Endothelial cell (in vitro differentiated cells): ENCODE measurements around the gene PXDN. TPM values are rescaled to one million over a fixed set of nuclear protein-coding genes. Genes with fewer than 3 reads are reported as not detected.
A peak's percentile ranks its signal among the peaks of the same experiment; 100 is the strongest.

Experiments
- DNase-seq: peaks from one replicate; pipeline ENCODE4 v3.0.0; 2021; ENCODE audit warnings: low spot score
- H3K27ac Mint-ChIP-seq: one replicate; pipeline ENCODE4 v1.8.0; 2021; ENCODE audit warnings: mixed read lengths, inconsistent platforms; ENCODE audit not compliant: unreplicated experiment
- H3K27me3 Mint-ChIP-seq: one replicate; pipeline ENCODE4 v1.8.0; 2021; ENCODE audit warnings: mild to moderate bottlenecking, moderate library complexity, mixed read lengths, inconsistent platforms; ENCODE audit not compliant: unreplicated experiment
- H3K36me3 Mint-ChIP-seq: one replicate; pipeline ENCODE4 v1.8.0; 2021; ENCODE audit warnings: mild to moderate bottlenecking, low read depth, mixed read lengths, inconsistent platforms; ENCODE audit not compliant: unreplicated experiment
- H3K4me1 Mint-ChIP-seq: one replicate; pipeline ENCODE4 v1.8.0; 2021; ENCODE audit warnings: mild to moderate bottlenecking, mixed read lengths, inconsistent platforms; ENCODE audit not compliant: unreplicated experiment
- H3K4me3 Mint-ChIP-seq: one replicate; pipeline ENCODE4 v1.8.0; 2021; ENCODE audit warnings: mild to moderate bottlenecking, mixed read lengths, inconsistent platforms; ENCODE audit not compliant: unreplicated experiment
- H3K9me3 Mint-ChIP-seq: one replicate; pipeline ENCODE4 v1.8.0; 2021; ENCODE audit warnings: mixed read lengths, inconsistent platforms; ENCODE audit not compliant: unreplicated experiment
- CTCF ChIP-seq: fragments of 200-600 bp; sonication (generic); IDR thresholded peaks from one replicate; pipeline ENCODE4 v1.5.0; 2021; ENCODE audit warnings: antibody characterized with exemption; ENCODE audit not compliant: unreplicated experiment
- total RNA-seq: library from RNA; stranded (reverse); fragmentation: NEBNext Ultra II Directional; extraction: Animal tissue kit (Norgen Biotek cat#: 25700); gene quantifications from one replicate; pipeline ENCODE4 v1.2.1, GENCODE V29; 2021; ENCODE audit not compliant: unreplicated experiment

PXDN gene
- total RNA-seq, 1 donor from 2014 or later, result 521 TPM

- Mint-ChIP-seq H3K27me3 (peaks cover 19% of the 10 kb centered on the region), H3K36me3 (peaks cover 13% of the 10 kb centered on the region), H3K4me1 (peaks cover 15% of the 10 kb centered on the region), H3K27ac (no peak overlapping the region), H3K4me3 (no peak overlapping the region), H3K9me3 (no peaks in the 10 kb centered on the region)
- DNase-seq, result no peak
- no peak for TF ChIP-seq CTCF
These were observed 4.6 kb upstream of the PXDN start for GRCh38 chr2:1748741-1749488.

GRCh38 chr2:1748176-1748740, 3.9 kb upstream of the PXDN start:
- Mint-ChIP-seq H3K9me3 (no peaks in the 10 kb centered on the region), H3K4me3 (no peak overlapping the region), H3K27me3 (peaks cover 19% of the 10 kb centered on the region), H3K36me3 (peaks cover 13% of the 10 kb centered on the region), H3K4me1 (peaks cover 15% of the 10 kb centered on the region), H3K27ac (no peak overlapping the region)
- no peak for TF ChIP-seq CTCF
- DNase-seq, result no peak

GRCh38 chr2:1747065-1747941, 3.0 kb upstream of the PXDN start:
- Mint-ChIP-seq H3K4me3 (peak overlapping the region; percentile 68), H3K36me3 (peaks cover 14% of the 10 kb centered on the region), H3K4me1 (peaks cover 16% of the 10 kb centered on the region), H3K27ac (peak overlapping the region; percentile 1), H3K27me3 (peaks cover 22% of the 10 kb centered on the region), H3K9me3 (no peaks in the 10 kb centered on the region)
- DNase-seq, result no peak
- TF ChIP-seq CTCF, result no peak

- peaks cover 19% of the 10 kb centered on the region for H3K36me3 Mint-ChIP-seq
- peaks cover 25% of the 10 kb centered on the region for H3K4me1 Mint-ChIP-seq
- peak overlapping the region; percentile 68 for H3K4me3 Mint-ChIP-seq
- TF ChIP-seq CTCF, result no peak
- peak overlapping the region; percentile 59 for H3K27ac Mint-ChIP-seq
- no peak for DNase-seq
- no peaks in the 10 kb centered on the region for H3K9me3 Mint-ChIP-seq
- peaks cover 26% of the 10 kb centered on the region for H3K27me3 Mint-ChIP-seq
These were observed 2.1 kb upstream of the PXDN start for GRCh38 chr2:1746174-1747064.
